A549 (cell line): ENCODE measurements around the gene ACTR3. TPM values are rescaled to one million over a fixed set of nuclear protein-coding genes. Genes with fewer than 3 reads are reported as not detected.
"Not testable (repeated sequence)": the region's sequence is repeated elsewhere in the genome, so short reads cannot be mapped to it uniquely, and the experiment has no call there.

Experiments used
- ATAC-seq, 2 experiments: fragments of 200-7000 bp in 1 of 2; fragments of >200 bp in 1 of 2; cut with Nextera tagmentation in 1 of 2; cut with Tn5 transposase in 1 of 2; 3 replicates each; pipeline versions ENCODE4 v1.8.0 to v1.9.1; 2018 to 2020; ENCODE audit warnings: mild to moderate bottlenecking in 1 of 2, moderate library complexity in 1 of 2
- CTCF ChIA-PET: fragments of 300-600 bp; sonication (Branson Sonifier 250); formaldehyde crosslinking; extraction: SDS; loops from one replicate; lab custom pipeline; 2021; ENCODE audit warnings: antibody characterized with exemption, inconsistent platforms; lab: Yijun Ruan, JAX
- POLR2A ChIA-PET: fragments of 350-600 bp; formaldehyde crosslinking; extraction: SDS; loops from one replicate; lab custom pipeline; 2021; ENCODE audit warnings: antibody characterized with exemption, inconsistent platforms; lab: Yijun Ruan, JAX
- DNase-seq, 2 experiments: peaks; one replicate each; pipeline versions ENCODE4 v3.0.0 to v3.0.0-alpha.2; 2011 to 2016; ENCODE audit warnings: low read depth in 1 of 2, low spot score in 1 of 2
- FAIRE-seq: peaks from 2 replicates; lab custom pipeline; 2011; peaks lifted over from hg19 to GRCh38; lab: Jason Lieb, UNC
- H3K27ac ChIP-seq, 2 experiments: fragments of >200 bp; sonication (Bioruptor Twin); formaldehyde crosslinking; 3 replicates each; pipeline ENCODE4 v1.5.1; 2016 to 2017
- H3K4me1 ChIP-seq: fragments of >200 bp; sonication (Bioruptor Twin); formaldehyde crosslinking; 3 replicates; pipeline ENCODE4 v1.6.1; 2016
- H3K4me2 ChIP-seq: fragments of >200 bp; sonication (Bioruptor Twin); formaldehyde crosslinking; 3 replicates; pipeline ENCODE4 v1.6.1; 2016
- H3K4me3 ChIP-seq: fragments of >200 bp; sonication (Bioruptor Twin); formaldehyde crosslinking; 3 replicates; pipeline ENCODE4 v1.5.1; 2016
- H3K9me3 ChIP-seq: fragments of >200 bp; sonication (Bioruptor Twin); formaldehyde crosslinking; 3 replicates; pipeline ENCODE4 v1.6.1; 2016
- ATOH8 ChIP-seq: fragments of 250-450 bp; sonication (Bioruptor Pico); IDR thresholded peaks from 2 replicates; pipeline ENCODE4 v1.5.0; 2020; ENCODE audit warnings: low read depth, mild to moderate bottlenecking, moderate library complexity
- CEBPB ChIP-seq, 2 experiments: fragments of >200 bp in 1 of 2; sonication (Bioruptor Twin) in 1 of 2; formaldehyde crosslinking in 1 of 2; IDR thresholded peaks; 2 replicates each; pipeline ENCODE4 v1.6.1; 2012 to 2016
- CHD4 ChIP-seq: fragments of 200-600 bp; sonication (generic); IDR thresholded peaks from 2 replicates; pipeline ENCODE4 v1.6.1; 2016; ENCODE audit warnings: antibody characterized with exemption, mild to moderate bottlenecking, borderline replicate concordance
- CTCF ChIP-seq: fragments of >200 bp; sonication (Bioruptor Twin); formaldehyde crosslinking; IDR thresholded peaks from 3 replicates; pipeline ENCODE4 v1.5.1; 2016
- E2F6 ChIP-seq: IDR thresholded peaks from 2 replicates; pipeline ENCODE4 v1.6.1; 2012; ENCODE audit warnings: low read depth, borderline replicate concordance
- EHMT2 ChIP-seq: fragments of 200-600 bp; sonication (generic); IDR thresholded peaks from 2 replicates; pipeline ENCODE4 v1.6.1; 2016; ENCODE audit warnings: antibody characterized with exemption, low read depth, mild to moderate bottlenecking, moderate library complexity
- FOXS1 ChIP-seq: fragments of 250-450 bp; sonication (Bioruptor Pico); IDR thresholded peaks from 2 replicates; pipeline ENCODE4 v1.5.0; 2020; ENCODE audit warnings: mild to moderate bottlenecking, moderate library complexity
- HDAC2 ChIP-seq: fragments of 200-600 bp; sonication (generic); IDR thresholded peaks from 2 replicates; pipeline ENCODE4 v1.6.1; 2016
- HOXB13 ChIP-seq: fragments of 250-450 bp; sonication (Bioruptor Pico); IDR thresholded peaks from 2 replicates; pipeline ENCODE4 v1.5.0; 2020; ENCODE audit warnings: low read depth, mild to moderate bottlenecking, moderate library complexity
- HOXB5 ChIP-seq: fragments of 250-450 bp; sonication (Bioruptor Pico); IDR thresholded peaks from 2 replicates; pipeline ENCODE4 v1.5.0; 2020; ENCODE audit warnings: mild to moderate bottlenecking, moderate library complexity
- KDM5A ChIP-seq: fragments of 200-600 bp; sonication (generic); IDR thresholded peaks from 2 replicates; pipeline ENCODE4 v1.6.1; 2016; ENCODE audit warnings: antibody characterized with exemption, mild to moderate bottlenecking
- MAFK ChIP-seq: fragments of 450-650 bp; IDR thresholded peaks from 2 replicates; pipeline ENCODE4 v1.6.1; 2014; ENCODE audit not compliant: partially characterized antibody
- POLR2A ChIP-seq: IDR thresholded peaks from 2 replicates; pipeline ENCODE4 v1.6.1; 2012; ENCODE audit warnings: mild to moderate bottlenecking, low read length
- POLR2AphosphoS2 ChIP-seq: conservative IDR thresholded peaks from 2 replicates; pipeline ENCODE4 v1.6.1; 2012; ENCODE audit warnings: low read length, improper control_type of control experiment, inconsistent platforms
- RAD21 ChIP-seq, 2 experiments: fragments of >200 bp in 1 of 2; sonication (Bioruptor Twin) in 1 of 2; formaldehyde crosslinking in 1 of 2; IDR thresholded peaks in 1 of 2; conservative IDR thresholded peaks in 1 of 2; 2 replicates in 1 of 2; 3 replicates in 1 of 2; pipeline ENCODE4 v1.6.1; 2012 to 2018; ENCODE audit warnings: inconsistent platforms in 1 of 2
- RCOR1 ChIP-seq: fragments of 150-350 bp; IDR thresholded peaks from 2 replicates; pipeline ENCODE4 v1.6.1; 2014; ENCODE audit warnings: antibody characterized with exemption, low read length, low read depth
- RNF2 ChIP-seq: fragments of 200-600 bp; sonication (generic); IDR thresholded peaks from 2 replicates; pipeline ENCODE4 v1.6.1; 2016; ENCODE audit warnings: low read depth, mild to moderate bottlenecking, antibody characterized with exemption, moderate library complexity, borderline replicate concordance
- ZNF302 ChIP-seq: fragments of 250-450 bp; sonication (Bioruptor Pico); IDR thresholded peaks from 2 replicates; pipeline ENCODE4 v1.9.0; 2021; ENCODE audit warnings: inconsistent platforms, mild to moderate bottlenecking, moderate library complexity
- ZSCAN20 ChIP-seq: fragments of 250-450 bp; sonication (Bioruptor Pico); IDR thresholded peaks from 2 replicates; pipeline ENCODE4 v1.8.0; 2022; ENCODE audit warnings: mild to moderate bottlenecking, moderate library complexity
- WGBS: methylation state at CpG from one replicate; pipeline ENCODE4 v1.1.6; 2017; ENCODE audit errors: missing lambda C conversion rate; 5-methylcytosine and 5-hydroxymethylcytosine counted together
- polyA plus RNA-seq, 4 experiments: library from polyadenylated mRNA; depleted of rRNA in 3 of 4; stranded (reverse); fragments of >200 nt; fragmentation: RNase III in 1 of 4; extraction: RNeasy Plus Mini Kit Qiagen cat#74134 plus additional on column Dnase treatment in 1 of 4; gene quantifications; 2 replicates in 3 of 4; 3 replicates in 1 of 4; pipeline ENCODE4 v1.2.3, GENCODE V29; 2011 to 2017
- TF ChIP-seq, protein P1 (sequence below): fragments of 150-350 bp; IDR thresholded peaks from 2 replicates; pipeline ENCODE4 v1.6.1; 2014; ENCODE audit warnings: low read depth, mild to moderate bottlenecking, low read length
- TF ChIP-seq, protein P2 (sequence below): IDR thresholded peaks from 2 replicates; pipeline ENCODE4 v1.6.1; 2012
- TF ChIP-seq, protein P3 (sequence below): fragments of 450-650 bp; IDR thresholded peaks from 2 replicates; pipeline ENCODE4 v1.6.1; 2014; ENCODE audit warnings: antibody characterized with exemption

The ACTR3 gene
- polyA plus RNA-seq, 2 of the 4 experiments (the other 2 are of a cell fraction), result 359 to 412 TPM

GRCh38 chr2:113842919-113843736 is 46.8 kb upstream of the ACTR3 start:
- H3K4me2 ChIP-seq, result no peak overlapping the region
- no peak for DNase-seq
- FAIRE-seq, result no peak
- ATAC-seq, result no peak
- no peaks in the 10 kb centered on the region for H3K4me1 ChIP-seq
- H3K27ac ChIP-seq, result no peak overlapping the region
- H3K4me3 ChIP-seq, result no peak overlapping the region
- TF ChIP-seq HDAC2 (no peak), HOXB13 (CRISPR knock-in tag) (no peak), CEBPB (IDR thresholded peaks at IDR 0.05) (no peak), EHMT2 (no peak), RNF2 (no peak), KDM5A (no peak), ATOH8 (CRISPR knock-in tag) (no peak), POLR2A (no peak)
- TF ChIP-seq, all 56 proteins: peak for 0
- H3K9me3 ChIP-seq, result no peaks in the 10 kb centered on the region
- 69% methylated on average over 14 of the region's 14 CpGs for WGBS
- POLR2A ChIA-PET, result no interaction called here
- CTCF ChIA-PET, result no interaction called here

- POLR2A ChIA-PET, H3K4me1 ChIP-seq, CTCF ChIA-PET: not testable (repeated sequence)
These were observed 46.2 kb upstream of the ACTR3 start for GRCh38 chr2:113843737-113844050.

GRCh38 chr2:113845261-113845660 is 44.6 kb upstream of the ACTR3 start:
- ATAC-seq (no peak), FAIRE-seq (no peak), DNase-seq (no peak)
- Histone ChIP-seq H3K4me3 (no peak overlapping the region), H3K4me2 (no peak overlapping the region), H3K4me1 (0 out of 3 replicates have a peak, but pooled peaks cover 6% of the 10 kb centered on the region), H3K9me3 (no peaks in the 10 kb centered on the region), H3K27ac (no peak overlapping the region)
- ChIA-PET CTCF (no interaction called here), POLR2A (interaction anchor here (1.9 kb wide), 1 partner anchor 44 kb away, joined by 4 read pairs; no protein-coding TSS in a partner anchor)
- TF ChIP-seq, protein P1, sequence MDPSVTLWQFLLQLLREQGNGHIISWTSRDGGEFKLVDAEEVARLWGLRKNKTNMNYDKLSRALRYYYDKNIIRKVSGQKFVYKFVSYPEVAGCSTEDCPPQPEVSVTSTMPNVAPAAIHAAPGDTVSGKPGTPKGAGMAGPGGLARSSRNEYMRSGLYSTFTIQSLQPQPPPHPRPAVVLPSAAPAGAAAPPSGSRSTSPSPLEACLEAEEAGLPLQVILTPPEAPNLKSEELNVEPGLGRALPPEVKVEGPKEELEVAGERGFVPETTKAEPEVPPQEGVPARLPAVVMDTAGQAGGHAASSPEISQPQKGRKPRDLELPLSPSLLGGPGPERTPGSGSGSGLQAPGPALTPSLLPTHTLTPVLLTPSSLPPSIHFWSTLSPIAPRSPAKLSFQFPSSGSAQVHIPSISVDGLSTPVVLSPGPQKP, result no peak
- TF ChIP-seq ZSCAN20 (CRISPR knock-in tag) (no peak), MAFK (no peak), ZNF302 (CRISPR knock-in tag) (no peak), FOXS1 (no peak), RCOR1 (no peak), HDAC2 (no peak), CTCF (no peak), RNF2 (no peak), CHD4 (no peak), POLR2AphosphoS2 (no peak), RAD21 (conservative IDR thresholded peaks at IDR 0.05 in 1 of 2, IDR thresholded peaks at IDR 0.05 in 1 of 2) (no peak), HOXB5 (CRISPR knock-in tag) (no peak), E2F6 (no peak), HOXB13 (CRISPR knock-in tag) (no peak)
- TF ChIP-seq, protein P2, sequence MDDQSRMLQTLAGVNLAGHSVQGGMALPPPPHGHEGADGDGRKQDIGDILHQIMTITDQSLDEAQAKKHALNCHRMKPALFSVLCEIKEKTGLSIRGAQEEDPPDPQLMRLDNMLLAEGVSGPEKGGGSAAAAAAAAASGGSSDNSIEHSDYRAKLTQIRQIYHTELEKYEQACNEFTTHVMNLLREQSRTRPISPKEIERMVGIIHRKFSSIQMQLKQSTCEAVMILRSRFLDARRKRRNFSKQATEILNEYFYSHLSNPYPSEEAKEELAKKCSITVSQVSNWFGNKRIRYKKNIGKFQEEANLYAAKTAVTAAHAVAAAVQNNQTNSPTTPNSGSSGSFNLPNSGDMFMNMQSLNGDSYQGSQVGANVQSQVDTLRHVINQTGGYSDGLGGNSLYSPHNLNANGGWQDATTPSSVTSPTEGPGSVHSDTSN, result no peak
- TF ChIP-seq, protein P3, sequence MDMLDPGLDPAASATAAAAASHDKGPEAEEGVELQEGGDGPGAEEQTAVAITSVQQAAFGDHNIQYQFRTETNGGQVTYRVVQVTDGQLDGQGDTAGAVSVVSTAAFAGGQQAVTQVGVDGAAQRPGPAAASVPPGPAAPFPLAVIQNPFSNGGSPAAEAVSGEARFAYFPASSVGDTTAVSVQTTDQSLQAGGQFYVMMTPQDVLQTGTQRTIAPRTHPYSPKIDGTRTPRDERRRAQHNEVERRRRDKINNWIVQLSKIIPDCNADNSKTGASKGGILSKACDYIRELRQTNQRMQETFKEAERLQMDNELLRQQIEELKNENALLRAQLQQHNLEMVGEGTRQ, result no peak
- WGBS, result 56% methylated on average over 3 of the region's 3 CpGs

More at GRCh38 chr2:113843737-113844050, 46.2 kb upstream of the ACTR3 start:
- FAIRE-seq, H3K4me2 ChIP-seq, H3K27ac ChIP-seq, ATAC-seq, H3K9me3 ChIP-seq, DNase-seq, H3K4me3 ChIP-seq: not testable (repeated sequence)
- WGBS, result 92% methylated on average over 4 of the region's 4 CpGs

DNA sequence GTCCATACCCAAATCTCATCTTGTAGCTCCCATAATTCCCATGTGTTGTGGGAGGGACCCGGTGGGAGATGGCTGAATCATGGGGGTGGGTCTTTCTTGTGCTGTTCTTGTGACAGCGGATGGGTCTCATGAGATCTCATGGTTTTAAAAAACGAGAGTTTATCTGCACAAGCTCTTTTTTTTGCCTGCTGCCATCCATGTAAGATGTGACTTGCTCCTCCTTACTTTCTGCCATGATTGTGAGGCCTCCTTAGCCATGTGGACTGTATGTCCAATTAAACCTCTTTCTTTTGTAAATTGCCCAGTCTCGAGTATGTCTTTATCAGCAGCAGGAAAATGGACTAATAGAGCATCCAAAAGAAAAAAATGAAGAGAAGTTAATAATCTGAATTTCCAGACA is 44.1 kb upstream of the ACTR3 start:
- FAIRE-seq, DNase-seq, ATAC-seq, H3K9me3 ChIP-seq, CTCF ChIA-PET, H3K4me3 ChIP-seq, H3K4me2 ChIP-seq, H3K4me1 ChIP-seq, H3K27ac ChIP-seq: not testable (repeated sequence)
- 30% methylated on average over 4 of the region's 4 CpGs for WGBS
- POLR2A ChIA-PET, result interaction anchor here (1.9 kb wide), 1 partner anchor 43 kb away, joined by 4 read pairs; no protein-coding TSS in a partner anchor
